Measurements from ENCODE around the gene HMOX2. TPM values are rescaled to one million over a fixed set of nuclear protein-coding genes. Genes with fewer than 3 reads are reported as not detected.

Gene HMOX2, protein sequence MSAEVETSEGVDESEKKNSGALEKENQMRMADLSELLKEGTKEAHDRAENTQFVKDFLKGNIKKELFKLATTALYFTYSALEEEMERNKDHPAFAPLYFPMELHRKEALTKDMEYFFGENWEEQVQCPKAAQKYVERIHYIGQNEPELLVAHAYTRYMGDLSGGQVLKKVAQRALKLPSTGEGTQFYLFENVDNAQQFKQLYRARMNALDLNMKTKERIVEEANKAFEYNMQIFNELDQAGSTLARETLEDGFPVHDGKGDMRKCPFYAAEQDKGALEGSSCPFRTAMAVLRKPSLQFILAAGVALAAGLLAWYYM
- total RNA-seq (2021) (29.5 to 42.6 TPM (median 31.1 TPM) in 3 replicates), Bru-seq, nascent RNA (percentile 60 among the genes with signal in this experiment)
- long read RNA-seq, experiment 1, transcript HMOX2-205 (7 exons, 1,797 nt) = minor isoform, 8 of 149 reads
- long read RNA-seq, experiment 1, transcript HMOX2-208 (6 exons, 2,147 nt) = major isoform, 125 of 149 reads
- long read RNA-seq, experiment 1, partial matches to known transcripts = 2 of 149 reads
- long read RNA-seq, experiment 1, other reads (novel, unspliced or antisense) = 11 of 149 reads
- long read RNA-seq, experiment 2, transcript HMOX2-208 (6 exons, 2,147 nt) = major isoform, 19 of 41 reads
- long read RNA-seq, experiment 2, partial matches to known transcripts = 11 of 41 reads
- long read RNA-seq, experiment 2, other reads (novel, unspliced or antisense) = 8 of 41 reads
- long read RNA-seq, experiment 3, transcript HMOX2-208 (6 exons, 2,147 nt) = major isoform, 91 of 112 reads
- long read RNA-seq, experiment 3, transcript HMOX2-205 (7 exons, 1,797 nt) = minor isoform, 6 of 112 reads
- long read RNA-seq, experiment 3, partial matches to known transcripts = 3 of 112 reads
- long read RNA-seq, experiment 3, other reads (novel, unspliced or antisense) = 8 of 112 reads

DNA sequence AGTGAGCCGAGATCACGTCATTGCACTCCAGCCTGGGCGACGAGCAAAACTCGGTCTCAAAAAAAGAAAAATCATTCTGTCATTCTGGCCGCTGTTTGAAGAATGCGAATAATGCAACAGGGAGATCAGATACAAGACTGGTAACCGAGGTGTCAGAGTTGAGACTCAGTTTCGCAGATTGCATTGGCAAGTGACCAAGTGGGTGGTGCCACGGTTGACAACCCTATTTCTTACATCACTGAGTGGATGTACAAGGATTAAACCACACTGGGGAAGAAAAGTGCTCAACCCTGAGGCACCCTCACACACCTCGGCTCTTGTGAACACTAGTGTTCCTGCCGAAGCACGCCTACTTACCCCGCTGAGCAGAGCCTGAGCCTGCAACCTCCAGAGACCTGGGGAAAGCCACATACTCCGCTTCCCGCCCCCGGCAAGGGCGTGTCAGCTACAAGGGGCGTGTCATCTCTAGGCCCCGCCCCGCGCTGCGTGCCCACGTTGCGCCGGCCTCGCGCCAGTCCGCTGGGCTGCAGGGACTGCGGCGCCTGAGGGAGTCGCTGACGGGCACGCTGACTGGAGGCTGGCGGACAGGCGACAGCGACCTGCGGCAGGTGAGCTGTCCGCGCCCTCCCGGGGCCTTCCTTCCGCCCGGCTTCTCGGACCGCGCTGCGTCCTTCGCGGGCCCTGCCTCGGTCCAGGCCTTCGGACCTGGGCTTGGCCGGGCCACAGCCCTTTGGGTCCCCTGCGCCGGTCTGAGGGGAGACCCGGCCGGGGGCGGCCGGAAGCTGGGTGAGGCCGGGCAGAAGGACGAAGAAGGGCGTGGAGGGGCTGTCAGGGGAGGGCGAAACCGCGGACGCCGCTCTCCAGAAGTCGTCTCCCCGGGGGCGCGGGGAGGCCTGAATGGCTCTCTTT, at the start of gene HMOX2:
Gene HMOX2 (plus strand): TSS at position 519 of the 909 bp plus-strand sequence. CDS start 29,127 bp downstream, outside the sequence.
- POLR2A ChIA-PET = interaction anchor here (0.5 to 1.3 kb wide), 10 partner anchors 14 to 473 kb away, joined by 3 to 5 read pairs (median 3); no protein-coding TSS in a partner anchor
- peaks cover 7% of the 10 kb centered on the region for H3K9me3 Mint-ChIP-seq
- no peak for TF ChIP-seq HMGA2 (CRISPR knock-in tag; IDR thresholded peaks at IDR 0.05)
- TF ChIP-seq EMX1 (CRISPR knock-in tag; IDR thresholded peaks at IDR 0.05) = no peak
- peak; percentile 93 for TF ChIP-seq FOXP1 (CRISPR knock-in tag; IDR thresholded peaks at IDR 0.05; ENCODE audit: borderline replicate concordance)
- TF ChIP-seq, protein P1, sequence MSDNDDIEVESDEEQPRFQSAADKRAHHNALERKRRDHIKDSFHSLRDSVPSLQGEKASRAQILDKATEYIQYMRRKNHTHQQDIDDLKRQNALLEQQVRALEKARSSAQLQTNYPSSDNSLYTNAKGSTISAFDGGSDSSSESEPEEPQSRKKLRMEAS (CRISPR knock-in tag; IDR thresholded peaks at IDR 0.05) = peak; percentile 99
- peak; percentile 97; the same call in 1 of the 2 replicates for TF ChIP-seq KAT7 (CRISPR knock-in tag; IDR thresholded peaks at IDR 0.05; ENCODE audit: borderline replicate concordance)
- TF ChIP-seq, protein P2, sequence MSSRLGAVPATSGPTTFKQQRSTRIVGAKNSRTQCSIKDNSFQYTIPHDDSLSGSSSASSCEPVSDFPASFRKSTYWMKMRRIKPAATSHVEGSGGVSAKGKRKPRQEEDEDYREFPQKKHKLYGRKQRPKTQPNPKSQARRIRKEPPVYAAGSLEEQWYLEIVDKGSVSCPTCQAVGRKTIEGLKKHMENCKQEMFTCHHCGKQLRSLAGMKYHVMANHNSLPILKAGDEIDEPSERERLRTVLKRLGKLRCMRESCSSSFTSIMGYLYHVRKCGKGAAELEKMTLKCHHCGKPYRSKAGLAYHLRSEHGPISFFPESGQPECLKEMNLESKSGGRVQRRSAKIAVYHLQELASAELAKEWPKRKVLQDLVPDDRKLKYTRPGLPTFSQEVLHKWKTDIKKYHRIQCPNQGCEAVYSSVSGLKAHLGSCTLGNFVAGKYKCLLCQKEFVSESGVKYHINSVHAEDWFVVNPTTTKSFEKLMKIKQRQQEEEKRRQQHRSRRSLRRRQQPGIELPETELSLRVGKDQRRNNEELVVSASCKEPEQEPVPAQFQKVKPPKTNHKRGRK (CRISPR knock-in tag; IDR thresholded peaks at IDR 0.05; ENCODE audit: borderline replicate concordance) = no peak
- TF ChIP-seq, protein P3, sequence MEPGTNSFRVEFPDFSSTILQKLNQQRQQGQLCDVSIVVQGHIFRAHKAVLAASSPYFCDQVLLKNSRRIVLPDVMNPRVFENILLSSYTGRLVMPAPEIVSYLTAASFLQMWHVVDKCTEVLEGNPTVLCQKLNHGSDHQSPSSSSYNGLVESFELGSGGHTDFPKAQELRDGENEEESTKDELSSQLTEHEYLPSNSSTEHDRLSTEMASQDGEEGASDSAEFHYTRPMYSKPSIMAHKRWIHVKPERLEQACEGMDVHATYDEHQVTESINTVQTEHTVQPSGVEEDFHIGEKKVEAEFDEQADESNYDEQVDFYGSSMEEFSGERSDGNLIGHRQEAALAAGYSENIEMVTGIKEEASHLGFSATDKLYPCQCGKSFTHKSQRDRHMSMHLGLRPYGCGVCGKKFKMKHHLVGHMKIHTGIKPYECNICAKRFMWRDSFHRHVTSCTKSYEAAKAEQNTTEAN (CRISPR knock-in tag; IDR thresholded peaks at IDR 0.05) = peak; percentile 98
- TF ChIP-seq, protein P4, sequence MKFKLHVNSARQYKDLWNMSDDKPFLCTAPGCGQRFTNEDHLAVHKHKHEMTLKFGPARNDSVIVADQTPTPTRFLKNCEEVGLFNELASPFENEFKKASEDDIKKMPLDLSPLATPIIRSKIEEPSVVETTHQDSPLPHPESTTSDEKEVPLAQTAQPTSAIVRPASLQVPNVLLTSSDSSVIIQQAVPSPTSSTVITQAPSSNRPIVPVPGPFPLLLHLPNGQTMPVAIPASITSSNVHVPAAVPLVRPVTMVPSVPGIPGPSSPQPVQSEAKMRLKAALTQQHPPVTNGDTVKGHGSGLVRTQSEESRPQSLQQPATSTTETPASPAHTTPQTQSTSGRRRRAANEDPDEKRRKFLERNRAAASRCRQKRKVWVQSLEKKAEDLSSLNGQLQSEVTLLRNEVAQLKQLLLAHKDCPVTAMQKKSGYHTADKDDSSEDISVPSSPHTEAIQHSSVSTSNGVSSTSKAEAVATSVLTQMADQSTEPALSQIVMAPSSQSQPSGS (CRISPR knock-in tag; IDR thresholded peaks at IDR 0.05; ENCODE audit: borderline replicate concordance, low read depth) = peak; percentile 66; the same call in 1 of the 2 replicates
- TF ChIP-seq, protein P5, sequence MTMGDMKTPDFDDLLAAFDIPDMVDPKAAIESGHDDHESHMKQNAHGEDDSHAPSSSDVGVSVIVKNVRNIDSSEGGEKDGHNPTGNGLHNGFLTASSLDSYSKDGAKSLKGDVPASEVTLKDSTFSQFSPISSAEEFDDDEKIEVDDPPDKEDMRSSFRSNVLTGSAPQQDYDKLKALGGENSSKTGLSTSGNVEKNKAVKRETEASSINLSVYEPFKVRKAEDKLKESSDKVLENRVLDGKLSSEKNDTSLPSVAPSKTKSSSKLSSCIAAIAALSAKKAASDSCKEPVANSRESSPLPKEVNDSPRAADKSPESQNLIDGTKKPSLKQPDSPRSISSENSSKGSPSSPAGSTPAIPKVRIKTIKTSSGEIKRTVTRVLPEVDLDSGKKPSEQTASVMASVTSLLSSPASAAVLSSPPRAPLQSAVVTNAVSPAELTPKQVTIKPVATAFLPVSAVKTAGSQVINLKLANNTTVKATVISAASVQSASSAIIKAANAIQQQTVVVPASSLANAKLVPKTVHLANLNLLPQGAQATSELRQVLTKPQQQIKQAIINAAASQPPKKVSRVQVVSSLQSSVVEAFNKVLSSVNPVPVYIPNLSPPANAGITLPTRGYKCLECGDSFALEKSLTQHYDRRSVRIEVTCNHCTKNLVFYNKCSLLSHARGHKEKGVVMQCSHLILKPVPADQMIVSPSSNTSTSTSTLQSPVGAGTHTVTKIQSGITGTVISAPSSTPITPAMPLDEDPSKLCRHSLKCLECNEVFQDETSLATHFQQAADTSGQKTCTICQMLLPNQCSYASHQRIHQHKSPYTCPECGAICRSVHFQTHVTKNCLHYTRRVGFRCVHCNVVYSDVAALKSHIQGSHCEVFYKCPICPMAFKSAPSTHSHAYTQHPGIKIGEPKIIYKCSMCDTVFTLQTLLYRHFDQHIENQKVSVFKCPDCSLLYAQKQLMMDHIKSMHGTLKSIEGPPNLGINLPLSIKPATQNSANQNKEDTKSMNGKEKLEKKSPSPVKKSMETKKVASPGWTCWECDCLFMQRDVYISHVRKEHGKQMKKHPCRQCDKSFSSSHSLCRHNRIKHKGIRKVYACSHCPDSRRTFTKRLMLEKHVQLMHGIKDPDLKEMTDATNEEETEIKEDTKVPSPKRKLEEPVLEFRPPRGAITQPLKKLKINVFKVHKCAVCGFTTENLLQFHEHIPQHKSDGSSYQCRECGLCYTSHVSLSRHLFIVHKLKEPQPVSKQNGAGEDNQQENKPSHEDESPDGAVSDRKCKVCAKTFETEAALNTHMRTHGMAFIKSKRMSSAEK (CRISPR knock-in tag; IDR thresholded peaks at IDR 0.05; ENCODE audit: borderline replicate concordance) = no peak
- TF ChIP-seq TCF7 (CRISPR knock-in tag; IDR thresholded peaks at IDR 0.05; ENCODE audit: low read depth) = 0 out of 2 replicates have a peak, but pooled peaks have one; percentile 29
- no peak for TF ChIP-seq MXD4 (CRISPR knock-in tag; IDR thresholded peaks at IDR 0.05; ENCODE audit: borderline replicate concordance)
- TF ChIP-seq, protein P6, sequence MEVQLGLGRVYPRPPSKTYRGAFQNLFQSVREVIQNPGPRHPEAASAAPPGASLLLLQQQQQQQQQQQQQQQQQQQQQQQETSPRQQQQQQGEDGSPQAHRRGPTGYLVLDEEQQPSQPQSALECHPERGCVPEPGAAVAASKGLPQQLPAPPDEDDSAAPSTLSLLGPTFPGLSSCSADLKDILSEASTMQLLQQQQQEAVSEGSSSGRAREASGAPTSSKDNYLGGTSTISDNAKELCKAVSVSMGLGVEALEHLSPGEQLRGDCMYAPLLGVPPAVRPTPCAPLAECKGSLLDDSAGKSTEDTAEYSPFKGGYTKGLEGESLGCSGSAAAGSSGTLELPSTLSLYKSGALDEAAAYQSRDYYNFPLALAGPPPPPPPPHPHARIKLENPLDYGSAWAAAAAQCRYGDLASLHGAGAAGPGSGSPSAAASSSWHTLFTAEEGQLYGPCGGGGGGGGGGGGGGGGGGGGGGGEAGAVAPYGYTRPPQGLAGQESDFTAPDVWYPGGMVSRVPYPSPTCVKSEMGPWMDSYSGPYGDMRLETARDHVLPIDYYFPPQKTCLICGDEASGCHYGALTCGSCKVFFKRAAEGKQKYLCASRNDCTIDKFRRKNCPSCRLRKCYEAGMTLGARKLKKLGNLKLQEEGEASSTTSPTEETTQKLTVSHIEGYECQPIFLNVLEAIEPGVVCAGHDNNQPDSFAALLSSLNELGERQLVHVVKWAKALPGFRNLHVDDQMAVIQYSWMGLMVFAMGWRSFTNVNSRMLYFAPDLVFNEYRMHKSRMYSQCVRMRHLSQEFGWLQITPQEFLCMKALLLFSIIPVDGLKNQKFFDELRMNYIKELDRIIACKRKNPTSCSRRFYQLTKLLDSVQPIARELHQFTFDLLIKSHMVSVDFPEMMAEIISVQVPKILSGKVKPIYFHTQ (CRISPR knock-in tag; IDR thresholded peaks at IDR 0.05) = no peak
- no peak for TF ChIP-seq CDX4 (CRISPR knock-in tag; IDR thresholded peaks at IDR 0.05; ENCODE audit: borderline replicate concordance)
- TF ChIP-seq ESRRA (CRISPR knock-in tag; IDR thresholded peaks at IDR 0.05; ENCODE audit: borderline replicate concordance) = peak; percentile 92
- TF ChIP-seq, protein P7, sequence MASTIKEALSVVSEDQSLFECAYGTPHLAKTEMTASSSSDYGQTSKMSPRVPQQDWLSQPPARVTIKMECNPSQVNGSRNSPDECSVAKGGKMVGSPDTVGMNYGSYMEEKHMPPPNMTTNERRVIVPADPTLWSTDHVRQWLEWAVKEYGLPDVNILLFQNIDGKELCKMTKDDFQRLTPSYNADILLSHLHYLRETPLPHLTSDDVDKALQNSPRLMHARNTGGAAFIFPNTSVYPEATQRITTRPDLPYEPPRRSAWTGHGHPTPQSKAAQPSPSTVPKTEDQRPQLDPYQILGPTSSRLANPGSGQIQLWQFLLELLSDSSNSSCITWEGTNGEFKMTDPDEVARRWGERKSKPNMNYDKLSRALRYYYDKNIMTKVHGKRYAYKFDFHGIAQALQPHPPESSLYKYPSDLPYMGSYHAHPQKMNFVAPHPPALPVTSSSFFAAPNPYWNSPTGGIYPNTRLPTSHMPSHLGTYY (CRISPR knock-in tag; IDR thresholded peaks at IDR 0.05) = no peak
- peak; percentile 98 for TF ChIP-seq TP53 (CRISPR knock-in tag; IDR thresholded peaks at IDR 0.05)

More for the DNA sequence above, at the start of gene HMOX2:
- peak within 1 kb of the TSS; percentile 72 for H3K4me3 Mint-ChIP-seq
- H3K4me1 Mint-ChIP-seq = peaks cover 19% of the 10 kb centered on the region
- CTCF ChIA-PET = interaction anchor here (0.7 to 2.7 kb wide), 16 partner anchors 9 to 215 kb away, joined by 3 to 12 read pairs (median 4); partner anchors contain the start of genes CDIP1 and MGRN1
- ATAC-seq (peak; percentile 85), DNase-seq (ENCODE audit: low spot score) (peak; percentile 96)
- H3K27ac Mint-ChIP-seq = peak within 1 kb of the TSS; percentile 97
- peaks cover 8% of the 10 kb centered on the region for H3K36me3 Mint-ChIP-seq
- peaks cover 16% of the 10 kb centered on the region for H3K27me3 Mint-ChIP-seq (ENCODE audit: low read depth)

Measured in WTC11 (cell line).